ENCODE results near the gene MT1F.
A peak's percentile ranks its signal among the peaks of the same experiment; 100 is the strongest.

The MT1F gene

DNA sequence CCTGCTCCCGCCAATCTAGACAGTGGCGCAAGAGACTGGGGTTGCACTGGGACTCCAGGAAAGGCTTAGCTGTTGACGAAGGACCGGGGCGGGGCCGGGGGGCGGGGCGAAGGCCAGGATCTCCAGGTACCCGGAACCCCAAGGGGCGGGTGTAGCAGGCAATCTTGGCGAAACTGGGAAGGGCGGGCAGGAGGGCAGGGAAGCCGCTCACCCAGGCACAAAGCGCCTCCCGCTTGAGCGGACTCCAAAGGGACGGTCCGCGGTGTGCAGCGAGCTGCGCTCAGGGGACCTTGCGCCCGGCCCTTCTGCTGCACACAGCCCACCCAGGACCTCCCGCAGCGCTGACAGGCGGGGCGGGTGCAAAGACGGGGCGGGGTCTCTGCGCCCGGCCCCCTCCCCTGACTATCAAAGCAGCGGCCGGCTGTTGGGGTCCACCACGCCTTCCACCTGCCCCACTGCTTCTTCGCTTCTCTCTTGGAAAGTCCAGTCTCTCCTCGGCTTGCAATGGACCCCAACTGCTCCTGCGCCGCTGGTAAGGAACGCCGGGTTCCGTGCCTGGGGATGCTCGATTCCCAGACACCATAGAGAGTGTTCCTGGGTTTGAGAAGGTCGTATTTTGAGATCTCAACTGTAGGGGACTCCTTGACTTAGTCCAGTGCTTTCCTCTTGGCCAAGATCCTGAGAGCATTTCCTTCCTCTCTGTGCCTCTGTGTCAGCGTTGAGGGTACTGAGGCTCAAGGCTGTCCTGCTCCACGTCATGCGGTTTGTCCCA, at the start of gene MT1F:
TSS of gene MT1F (plus strand) at position 405 of the 772 bp plus-strand sequence. CDS start at position 505, 100 bp downstream.
- no peaks in the 10 kb centered on the region for H3K9me3 ChIP-seq (ENCODE audit: control insufficient read depth, low read length)
- no peaks in the 10 kb centered on the region for H3K36me3 ChIP-seq (ENCODE audit: control insufficient read depth, insufficient read depth, low read length)
- peak within 1 kb of the TSS; percentile 81 for H3K9ac ChIP-seq (ENCODE audit: low read length)
- peaks cover 7% of the 10 kb centered on the region for H3K27me3 ChIP-seq (ENCODE audit: control insufficient read depth, insufficient read depth, low read length)
- peak within 1 kb of the TSS; percentile 80 for H3K4me3 ChIP-seq (ENCODE audit: low read length)
- peaks cover 19% of the 10 kb centered on the region for H3K4me1 ChIP-seq (ENCODE audit: control insufficient read depth, insufficient read depth, low read length)

DNA sequence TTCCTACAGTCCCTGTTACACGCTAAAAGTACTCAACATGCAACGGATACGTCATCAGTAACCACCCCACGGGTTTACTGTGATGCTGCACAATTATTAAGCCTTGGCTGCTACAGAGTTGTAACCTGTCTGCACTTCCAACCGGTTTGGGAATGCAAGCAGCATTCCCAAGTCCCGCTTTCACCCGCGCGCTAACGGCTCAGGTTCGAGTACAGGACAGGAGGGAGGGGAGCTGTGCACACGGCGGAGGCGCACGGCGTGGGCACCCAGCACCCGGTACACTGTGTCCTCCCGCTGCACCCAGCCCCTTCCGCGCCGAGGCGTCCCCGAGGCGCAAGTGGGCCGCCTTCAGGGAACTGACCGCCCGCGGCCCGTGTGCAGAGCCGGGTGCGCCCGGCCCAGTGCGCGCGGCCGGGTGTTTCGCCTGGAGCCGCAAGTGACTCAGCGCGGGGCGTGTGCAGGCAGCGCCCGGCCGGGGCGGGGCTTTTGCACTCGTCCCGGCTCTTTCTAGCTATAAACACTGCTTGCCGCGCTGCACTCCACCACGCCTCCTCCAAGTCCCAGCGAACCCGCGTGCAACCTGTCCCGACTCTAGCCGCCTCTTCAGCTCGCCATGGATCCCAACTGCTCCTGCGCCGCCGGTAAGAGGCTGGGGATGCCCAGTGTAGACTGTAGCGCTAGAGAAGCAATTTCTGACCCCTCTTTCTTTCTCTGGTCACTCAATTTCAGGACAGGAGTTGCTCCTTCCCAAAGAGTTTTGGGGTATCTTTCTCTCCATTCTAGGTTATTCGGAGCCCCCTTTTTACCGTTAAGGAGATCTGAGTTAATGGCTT, 49.5 kb upstream of the MT1F start, which contains the start of gene MT2A:
TSS of gene MT2A (plus strand) at position 542 of the 833 bp plus-strand sequence. CDS start at position 614, 72 bp downstream.
- Histone ChIP-seq H3K4me3 (ENCODE audit: low read length) (peak within 1 kb of the TSS; percentile 85), H3K9ac (ENCODE audit: low read length) (peak within 1 kb of the TSS; percentile 75), H3K27me3 (ENCODE audit: control insufficient read depth, insufficient read depth, low read length) (no peaks in the 10 kb centered on the region), H3K36me3 (ENCODE audit: control insufficient read depth, insufficient read depth, low read length) (no peaks in the 10 kb centered on the region), H3K9me3 (ENCODE audit: control insufficient read depth, low read length) (no peaks in the 10 kb centered on the region), H3K4me1 (ENCODE audit: control insufficient read depth, insufficient read depth, low read length) (peaks cover 33% of the 10 kb centered on the region)

DNA sequence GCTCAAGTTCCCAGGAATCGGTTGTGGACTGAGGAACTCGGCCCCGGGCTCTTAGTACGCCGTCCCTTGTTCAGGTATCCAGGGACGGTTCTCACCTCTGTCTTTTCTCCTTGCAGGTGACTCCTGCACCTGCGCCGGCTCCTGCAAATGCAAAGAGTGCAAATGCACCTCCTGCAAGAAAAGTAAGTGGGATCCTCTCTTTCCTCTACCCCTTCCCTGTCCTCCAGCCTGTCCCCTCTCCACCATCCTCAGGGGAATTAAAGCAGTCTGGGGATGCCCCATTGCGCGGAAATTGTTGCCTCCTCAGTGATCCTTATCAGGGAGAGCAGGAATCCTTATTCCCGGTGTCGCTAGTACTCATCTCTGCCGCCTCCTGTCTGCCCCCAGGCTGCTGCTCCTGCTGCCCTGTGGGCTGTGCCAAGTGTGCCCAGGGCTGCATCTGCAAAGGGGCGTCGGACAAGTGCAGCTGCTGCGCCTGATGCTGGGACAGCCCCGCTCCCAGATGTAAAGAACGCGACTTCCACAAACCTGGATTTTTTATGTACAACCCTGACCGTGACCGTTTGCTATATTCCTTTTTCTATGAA, 48.8 kb upstream of the MT1F start:
- Histone ChIP-seq H3K27me3 (ENCODE audit: control insufficient read depth, insufficient read depth, low read length) (no peaks in the 10 kb centered on the region), H3K36me3 (ENCODE audit: control insufficient read depth, insufficient read depth, low read length) (no peaks in the 10 kb centered on the region), H3K4me3 (ENCODE audit: low read length) (peak overlapping the region; percentile 85), H3K4me1 (ENCODE audit: control insufficient read depth, insufficient read depth, low read length) (peaks cover 33% of the 10 kb centered on the region), H3K9me3 (ENCODE audit: control insufficient read depth, low read length) (no peaks in the 10 kb centered on the region), H3K9ac (ENCODE audit: low read length) (peak overlapping the region; percentile 75)

DNA sequence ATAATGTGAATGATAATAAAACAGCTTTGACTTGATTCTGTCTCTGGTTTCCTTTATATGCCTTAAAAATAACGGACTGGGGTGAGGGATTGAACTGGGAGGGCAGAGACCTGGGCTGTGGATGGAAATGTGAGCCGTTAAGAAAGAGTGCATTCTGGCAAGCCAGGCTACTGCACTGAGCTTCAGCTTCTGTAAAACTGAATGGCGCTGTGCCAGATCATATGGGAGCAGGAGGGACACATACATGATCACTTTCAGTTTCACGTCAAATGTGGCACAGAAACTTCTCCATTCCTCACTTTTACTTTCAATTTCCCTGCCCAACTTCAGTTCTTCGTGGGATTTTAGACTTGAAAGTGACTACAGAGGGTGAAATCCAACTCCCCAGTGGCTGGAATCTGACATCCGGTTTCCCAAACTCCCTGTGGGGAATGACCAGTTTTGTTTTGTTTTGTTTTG, 48.3 kb upstream of the MT1F start:
- H3K36me3 ChIP-seq (ENCODE audit: control insufficient read depth, insufficient read depth, low read length), result no peaks in the 10 kb centered on the region
- no peaks in the 10 kb centered on the region for H3K27me3 ChIP-seq (ENCODE audit: control insufficient read depth, insufficient read depth, low read length)
- H3K4me3 ChIP-seq (ENCODE audit: low read length), result peak overlapping the region; percentile 85
- H3K9ac ChIP-seq (ENCODE audit: low read length), result peak overlapping the region; percentile 75
- peaks cover 33% of the 10 kb centered on the region for H3K4me1 ChIP-seq (ENCODE audit: control insufficient read depth, insufficient read depth, low read length)
- H3K9me3 ChIP-seq (ENCODE audit: control insufficient read depth, low read length), result no peaks in the 10 kb centered on the region

DNA sequence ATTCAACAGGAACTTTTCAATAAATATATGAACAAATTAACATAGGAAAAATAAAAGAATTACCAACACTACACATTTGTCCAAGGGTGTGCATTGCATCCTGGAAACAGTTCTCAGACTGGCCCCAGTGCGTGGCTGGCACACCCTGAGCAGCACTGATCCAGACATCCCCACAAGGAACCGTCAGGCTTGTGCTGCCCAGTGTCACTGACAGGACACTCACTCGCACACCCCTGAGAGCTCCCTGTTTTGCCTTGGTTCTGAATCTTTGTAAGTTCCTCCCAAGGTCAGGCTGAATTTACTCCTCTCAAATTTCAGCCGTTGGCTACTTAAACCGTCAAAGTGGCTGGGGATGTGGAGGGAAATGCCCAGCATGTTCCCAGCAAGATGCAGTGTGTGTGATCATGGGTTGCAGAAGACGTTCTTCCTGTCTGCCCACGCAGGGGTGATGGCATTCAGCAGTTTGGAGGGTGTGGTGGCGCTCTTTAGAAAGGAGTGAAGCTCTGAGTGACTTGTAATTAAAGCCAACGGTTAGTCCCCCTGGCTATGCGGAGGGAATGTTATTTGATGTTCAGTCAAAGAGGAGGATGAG, 47.6 kb upstream of the MT1F start:
- H3K9ac ChIP-seq (ENCODE audit: low read length), result peak overlapping the region; percentile 75
- H3K27me3 ChIP-seq (ENCODE audit: control insufficient read depth, insufficient read depth, low read length), result no peaks in the 10 kb centered on the region
- peak overlapping the region; percentile 85 for H3K4me3 ChIP-seq (ENCODE audit: low read length)
- peaks cover 33% of the 10 kb centered on the region for H3K4me1 ChIP-seq (ENCODE audit: control insufficient read depth, insufficient read depth, low read length)
- no peaks in the 10 kb centered on the region for H3K9me3 ChIP-seq (ENCODE audit: control insufficient read depth, low read length)
- H3K36me3 ChIP-seq (ENCODE audit: control insufficient read depth, insufficient read depth, low read length), result no peaks in the 10 kb centered on the region

DNA sequence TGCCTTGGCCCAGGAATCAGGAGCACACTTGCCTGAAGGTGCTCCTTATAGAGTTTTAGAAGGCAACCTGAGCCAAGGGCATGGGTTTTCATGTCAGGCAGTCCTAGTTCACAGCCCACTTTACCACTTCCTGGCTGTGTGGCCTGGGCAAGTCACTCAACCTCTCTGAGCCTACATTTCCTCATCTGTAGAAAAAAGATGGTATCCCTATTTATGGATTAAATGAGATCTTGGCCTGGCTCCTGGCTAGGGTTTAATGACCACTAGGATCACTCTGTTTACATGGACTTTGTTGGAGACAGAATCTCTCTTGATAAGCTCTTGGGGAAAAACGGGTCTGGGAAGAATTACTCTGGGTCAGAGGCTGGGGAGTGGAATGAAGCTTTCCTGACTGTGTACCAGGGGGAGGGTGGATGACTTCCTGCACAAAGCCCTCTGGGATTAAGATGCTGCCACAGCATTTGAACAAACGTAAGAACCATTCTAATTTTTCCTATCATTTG, 47.1 kb upstream of the MT1F start:
- peak overlapping the region; percentile 75 for H3K9ac ChIP-seq (ENCODE audit: low read length)
- H3K9me3 ChIP-seq (ENCODE audit: control insufficient read depth, low read length), result no peaks in the 10 kb centered on the region
- H3K4me1 ChIP-seq (ENCODE audit: control insufficient read depth, insufficient read depth, low read length), result peaks cover 33% of the 10 kb centered on the region
- no peaks in the 10 kb centered on the region for H3K36me3 ChIP-seq (ENCODE audit: control insufficient read depth, insufficient read depth, low read length)
- peak overlapping the region; percentile 6 for H3K4me3 ChIP-seq (ENCODE audit: low read length)
- H3K27me3 ChIP-seq (ENCODE audit: control insufficient read depth, insufficient read depth, low read length), result no peaks in the 10 kb centered on the region

DNA sequence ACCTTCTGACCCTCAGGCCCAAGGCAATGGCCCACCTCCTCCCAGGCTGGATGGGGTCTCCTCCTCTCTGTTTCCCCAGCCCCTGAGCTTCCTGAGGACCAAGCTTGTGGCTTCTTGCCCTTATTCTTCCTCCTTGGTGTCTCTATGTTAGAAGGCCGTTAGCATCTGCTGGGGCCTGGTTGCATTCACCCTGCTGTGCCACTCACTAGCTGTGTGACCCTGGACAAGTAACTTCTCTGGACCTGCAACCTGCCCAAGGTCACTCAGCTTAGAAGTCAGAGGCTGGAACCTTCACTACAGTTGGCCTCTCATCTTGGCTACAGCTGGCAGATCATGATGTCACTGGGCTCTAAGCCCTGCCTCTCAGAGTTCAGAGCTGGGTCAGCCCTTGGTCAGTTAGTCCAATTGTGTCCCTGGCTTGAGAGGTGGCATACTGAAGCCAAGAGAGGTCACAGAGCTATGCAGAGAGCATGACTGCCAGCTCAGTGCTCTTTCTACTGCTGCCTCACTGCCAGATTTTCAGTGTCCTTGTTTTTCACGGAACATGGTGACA, 46.4 kb upstream of the MT1F start:
- Histone ChIP-seq H3K9ac (ENCODE audit: low read length) (no peak overlapping the region), H3K4me3 (ENCODE audit: low read length) (no peak overlapping the region), H3K4me1 (ENCODE audit: control insufficient read depth, insufficient read depth, low read length) (peaks cover 33% of the 10 kb centered on the region), H3K36me3 (ENCODE audit: control insufficient read depth, insufficient read depth, low read length) (no peaks in the 10 kb centered on the region), H3K9me3 (ENCODE audit: control insufficient read depth, low read length) (no peaks in the 10 kb centered on the region), H3K27me3 (ENCODE audit: control insufficient read depth, insufficient read depth, low read length) (no peaks in the 10 kb centered on the region)

DNA sequence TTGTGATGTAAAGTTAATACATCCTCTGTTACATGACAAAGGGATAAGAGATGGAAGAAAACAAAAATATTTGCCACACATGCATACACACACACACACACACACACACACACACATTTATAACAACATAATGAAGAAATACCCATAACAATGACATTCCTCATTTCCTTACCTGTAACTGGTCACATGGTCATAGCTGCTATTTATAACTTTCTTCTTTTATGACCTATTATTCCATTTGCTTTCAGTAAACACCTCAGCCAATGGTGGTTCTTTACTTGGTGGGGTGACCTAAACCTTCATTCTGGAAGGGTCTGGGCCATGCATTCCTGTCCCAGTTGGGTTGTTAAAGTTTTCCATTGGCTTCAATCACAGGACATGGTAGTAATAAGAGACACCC, 44.1 kb upstream of the MT1F start:
- Histone ChIP-seq H3K9me3 (ENCODE audit: control insufficient read depth, low read length) (no peaks in the 10 kb centered on the region), H3K4me1 (ENCODE audit: control insufficient read depth, insufficient read depth, low read length) (peaks cover 31% of the 10 kb centered on the region), H3K4me3 (ENCODE audit: low read length) (no peak overlapping the region), H3K36me3 (ENCODE audit: control insufficient read depth, insufficient read depth, low read length) (no peaks in the 10 kb centered on the region), H3K9ac (ENCODE audit: low read length) (no peak overlapping the region), H3K27me3 (ENCODE audit: control insufficient read depth, insufficient read depth, low read length) (peaks cover 5% of the 10 kb centered on the region)

DNA sequence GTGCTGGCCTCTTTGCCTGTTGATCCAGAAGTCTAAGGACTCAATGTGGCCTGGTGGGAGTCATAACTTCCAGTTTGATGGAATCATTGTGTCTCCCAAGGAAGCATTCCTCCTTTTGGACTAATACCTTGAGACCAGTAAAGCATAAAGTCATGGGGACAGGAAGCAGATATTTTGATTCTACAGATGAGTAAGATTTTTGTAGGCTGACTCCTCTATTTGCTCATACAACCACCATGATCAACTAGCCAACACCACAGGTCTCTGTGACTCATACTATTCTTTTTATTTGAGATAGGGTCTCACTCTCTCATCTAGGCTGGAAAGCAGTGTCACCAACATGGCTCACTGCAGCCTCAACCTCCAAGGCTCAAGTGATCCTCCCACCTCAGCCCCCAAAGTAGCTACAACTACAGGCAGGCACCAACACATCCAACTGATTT, 43.2 kb upstream of the MT1F start:
- Histone ChIP-seq H3K9me3 (ENCODE audit: control insufficient read depth, low read length) (no peaks in the 10 kb centered on the region), H3K4me1 (ENCODE audit: control insufficient read depth, insufficient read depth, low read length) (peaks cover 31% of the 10 kb centered on the region)

DNA sequence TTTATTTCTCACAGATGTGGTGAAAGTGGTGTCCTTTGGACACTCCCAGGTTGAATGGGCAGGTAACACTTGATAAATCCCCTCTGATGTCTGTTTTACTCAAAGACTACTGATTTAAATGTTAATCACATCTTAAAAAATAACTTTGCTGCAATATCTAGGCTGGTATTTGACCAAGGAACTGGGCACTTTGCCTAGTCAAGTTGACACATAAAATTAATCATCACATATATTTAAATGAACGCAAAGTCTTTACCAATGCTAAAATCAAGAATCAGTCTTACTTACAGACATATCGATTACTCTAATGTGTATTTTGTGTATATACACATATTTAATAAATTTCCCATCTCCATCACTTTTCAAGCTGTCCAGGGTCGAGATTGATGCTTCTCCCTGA, 42.4 kb upstream of the MT1F start:
- Histone ChIP-seq H3K36me3 (ENCODE audit: control insufficient read depth, insufficient read depth, low read length) (no peaks in the 10 kb centered on the region), H3K4me1 (ENCODE audit: control insufficient read depth, insufficient read depth, low read length) (peaks cover 27% of the 10 kb centered on the region), H3K4me3 (ENCODE audit: low read length) (no peak overlapping the region), H3K9ac (ENCODE audit: low read length) (no peak overlapping the region), H3K9me3 (ENCODE audit: control insufficient read depth, low read length) (no peaks in the 10 kb centered on the region), H3K27me3 (ENCODE audit: control insufficient read depth, insufficient read depth, low read length) (peaks cover 8% of the 10 kb centered on the region)

More for the DNA sequence above, 43.2 kb upstream of the MT1F start:
- Histone ChIP-seq H3K9ac (ENCODE audit: low read length) (no peak overlapping the region), H3K36me3 (ENCODE audit: control insufficient read depth, insufficient read depth, low read length) (no peaks in the 10 kb centered on the region), H3K4me3 (ENCODE audit: low read length) (no peak overlapping the region), H3K27me3 (ENCODE audit: control insufficient read depth, insufficient read depth, low read length) (peaks cover 8% of the 10 kb centered on the region)

DNA sequence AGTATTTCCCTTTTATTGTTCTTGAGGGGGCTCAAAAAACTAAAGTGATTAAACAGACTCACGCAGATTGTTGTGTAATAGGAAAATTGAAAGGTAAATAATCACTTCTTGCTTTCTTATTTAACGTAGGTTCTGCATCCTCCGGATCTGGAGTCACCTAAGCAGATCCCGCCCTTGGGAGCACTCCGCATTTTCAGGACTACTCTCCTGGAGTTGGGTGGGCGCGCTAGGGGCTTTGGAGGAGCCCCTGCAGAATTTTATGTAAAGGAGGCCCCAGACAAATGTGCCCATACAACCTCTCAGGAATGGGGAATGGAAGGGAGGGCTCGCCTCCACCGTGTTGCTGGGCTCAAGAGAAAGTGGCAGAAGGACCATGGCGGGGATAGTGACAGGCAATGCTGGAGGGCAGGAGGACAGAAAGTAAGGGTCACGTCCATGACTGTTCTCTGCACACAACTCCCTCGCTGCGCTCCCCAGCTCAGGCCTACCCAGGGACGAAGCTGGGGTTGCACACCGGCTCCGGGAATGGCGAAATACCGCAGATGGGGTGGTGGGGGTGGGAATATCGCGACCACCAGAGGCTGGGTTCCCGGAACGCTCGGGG, 41.0 kb upstream of the MT1F start:
- Histone ChIP-seq H3K4me3 (ENCODE audit: low read length) (peak overlapping the region; percentile 28), H3K4me1 (ENCODE audit: control insufficient read depth, insufficient read depth, low read length) (peaks cover 13% of the 10 kb centered on the region), H3K36me3 (ENCODE audit: control insufficient read depth, insufficient read depth, low read length) (no peaks in the 10 kb centered on the region), H3K27me3 (ENCODE audit: control insufficient read depth, insufficient read depth, low read length) (peaks cover 8% of the 10 kb centered on the region), H3K9ac (ENCODE audit: low read length) (peak overlapping the region; percentile 67), H3K9me3 (ENCODE audit: control insufficient read depth, low read length) (no peaks in the 10 kb centered on the region)

Measured in mucosa of stomach (tissue), 1 donor.